ENCODE data around the gene AVPR2.

- TF ChIP-seq CTCF (IDR thresholded peaks at IDR 0.05; ENCODE audit: borderline replicate concordance, extremely low read depth, low read length, poor library complexity, severe bottlenecking): no peak
- no peak for TF ChIP-seq EZH2 (IDR thresholded peaks at IDR 0.05; ENCODE audit: borderline replicate concordance, low read depth, low read length, severe bottlenecking)
Measured at GRCh38 chrX:153862369-153863250, 41.9 kb upstream of the AVPR2 start.

Measured in DND-41 (cell line).